ENCODE measurements around the gene ELL. TPM values are rescaled to one million over a fixed set of nuclear protein-coding genes. Genes with fewer than 3 reads are reported as not detected.

Gene ELL
- total RNA-seq, 1 experiment from 2014 or later = 22.9 TPM

DNA sequence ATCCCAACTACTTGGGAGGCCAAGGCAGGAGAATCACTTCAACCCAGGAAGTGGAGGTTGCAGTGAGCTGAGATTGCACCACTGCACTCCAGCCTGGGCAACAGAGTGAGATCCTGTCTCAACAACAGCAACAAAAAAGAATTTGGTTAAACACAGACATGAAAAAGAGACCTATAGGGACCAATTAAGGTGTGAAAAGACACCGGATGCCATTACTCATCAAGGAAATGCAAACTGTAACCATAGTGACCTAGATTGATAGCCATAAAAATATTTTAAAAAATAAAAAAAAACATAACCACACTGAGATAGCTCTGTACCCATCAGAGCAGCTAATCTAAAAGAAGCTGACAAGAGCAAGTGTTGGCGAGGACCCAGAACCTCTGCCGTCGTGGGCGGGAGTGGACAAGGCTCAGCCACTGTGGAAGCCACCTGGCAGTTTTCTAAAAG, 46.8 kb downstream of the ELL start:
- ATAC-seq (no peak), DNase-seq (ENCODE audit: low read depth, low spot score) (no peak)
- H3K27me3 ChIP-seq (ENCODE audit: insufficient read depth, low read length) = no peaks in the 10 kb centered on the region
- no peaks in the 10 kb centered on the region; a peak in 1 of 4 replicates for H3K36me3 ChIP-seq (ENCODE audit: control insufficient read depth in 1 of 2, insufficient read depth in 2 of 2, low read length in 2 of 2)
- peaks cover 66% of the 10 kb centered on the region for H3K79me2 ChIP-seq (ENCODE audit: insufficient read depth, low read length)
- no peak overlapping the region for H3K27ac ChIP-seq (ENCODE audit: low read depth, low read length)
- no peaks in the 10 kb centered on the region for H4K20me1 ChIP-seq (ENCODE audit: insufficient read depth)
- no peak for TF ChIP-seq POLR2AphosphoS5 (IDR thresholded peaks at IDR 0.05; ENCODE audit: low read depth, low read length)
- no peak for TF ChIP-seq EZH2 (IDR thresholded peaks at IDR 0.05)
- TF ChIP-seq, protein P1, sequence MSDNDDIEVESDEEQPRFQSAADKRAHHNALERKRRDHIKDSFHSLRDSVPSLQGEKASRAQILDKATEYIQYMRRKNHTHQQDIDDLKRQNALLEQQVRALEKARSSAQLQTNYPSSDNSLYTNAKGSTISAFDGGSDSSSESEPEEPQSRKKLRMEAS (IDR thresholded peaks at IDR 0.05) = no peak
- TF ChIP-seq, protein P2, sequence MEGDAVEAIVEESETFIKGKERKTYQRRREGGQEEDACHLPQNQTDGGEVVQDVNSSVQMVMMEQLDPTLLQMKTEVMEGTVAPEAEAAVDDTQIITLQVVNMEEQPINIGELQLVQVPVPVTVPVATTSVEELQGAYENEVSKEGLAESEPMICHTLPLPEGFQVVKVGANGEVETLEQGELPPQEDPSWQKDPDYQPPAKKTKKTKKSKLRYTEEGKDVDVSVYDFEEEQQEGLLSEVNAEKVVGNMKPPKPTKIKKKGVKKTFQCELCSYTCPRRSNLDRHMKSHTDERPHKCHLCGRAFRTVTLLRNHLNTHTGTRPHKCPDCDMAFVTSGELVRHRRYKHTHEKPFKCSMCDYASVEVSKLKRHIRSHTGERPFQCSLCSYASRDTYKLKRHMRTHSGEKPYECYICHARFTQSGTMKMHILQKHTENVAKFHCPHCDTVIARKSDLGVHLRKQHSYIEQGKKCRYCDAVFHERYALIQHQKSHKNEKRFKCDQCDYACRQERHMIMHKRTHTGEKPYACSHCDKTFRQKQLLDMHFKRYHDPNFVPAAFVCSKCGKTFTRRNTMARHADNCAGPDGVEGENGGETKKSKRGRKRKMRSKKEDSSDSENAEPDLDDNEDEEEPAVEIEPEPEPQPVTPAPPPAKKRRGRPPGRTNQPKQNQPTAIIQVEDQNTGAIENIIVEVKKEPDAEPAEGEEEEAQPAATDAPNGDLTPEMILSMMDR (IDR thresholded peaks at IDR 0.05 in 2 of 3, conservative IDR thresholded peaks at IDR 0.05 in 1 of 3; ENCODE audit: borderline replicate concordance in 1 of 3, insufficient read depth in 1 of 3, low read depth in 2 of 3, low read length in 2 of 3) = no peak
- TF ChIP-seq ZNF274 (IDR thresholded peaks at IDR 0.05; ENCODE audit: low read depth, low read length) = no peak
- no peak for TF ChIP-seq CBX3 (IDR thresholded peaks at IDR 0.05; ENCODE audit: low read depth)
- TF ChIP-seq ZBTB33 (IDR thresholded peaks at IDR 0.05; ENCODE audit: extremely low read depth, insufficient replicate concordance, low read length) = no peak
- no peak for TF ChIP-seq EZH2phosphoT487 (IDR thresholded peaks at IDR 0.05; ENCODE audit: borderline replicate concordance)
- TF ChIP-seq ZFX (IDR thresholded peaks at IDR 0.05) = no peak
- TF ChIP-seq FOSL1 (IDR thresholded peaks at IDR 0.05; ENCODE audit: low read depth) = no peak
- no peak for TF ChIP-seq SRF (IDR thresholded peaks at IDR 0.05; ENCODE audit: low read depth)
- no peak for TF ChIP-seq EGR1 (IDR thresholded peaks at IDR 0.05; ENCODE audit: low read depth)
- TF ChIP-seq ATF3 (IDR thresholded peaks at IDR 0.05) = no peak
- no peak for TF ChIP-seq REST (IDR thresholded peaks at IDR 0.05; ENCODE audit: low read depth)
- TF ChIP-seq POLR2A (IDR thresholded peaks at IDR 0.05; ENCODE audit: borderline replicate concordance, extremely low read depth, insufficient read depth, insufficient read length) = no peak
- no peak for TF ChIP-seq CEBPB (IDR thresholded peaks at IDR 0.05; ENCODE audit: low read depth)
- TF ChIP-seq JUND (IDR thresholded peaks at IDR 0.05) = no peak
- H3K9me3 ChIP-seq (ENCODE audit: control insufficient read depth in 1 of 2, insufficient read depth in 1 of 2, low read depth in 1 of 2, low read length in 2 of 2) = no peaks in the 10 kb centered on the region
- ChIA-PET CTCF (no interaction called here), RAD21 (ENCODE audit: low non-redundant PET in 1 of 2, low total read pairs in 2 of 2, uncharacterized antibody in 2 of 2, unreplicated experiment in 2 of 2) (no interaction called here), POLR2A (no interaction called here)
- no TSS peak for BruUV-seq (replicated peaks)
- no peak overlapping the region for H3K4me2 ChIP-seq (ENCODE audit: low read length)
- no peak overlapping the region for H2AFZ ChIP-seq (ENCODE audit: low read depth, low read length, poor library complexity, severe bottlenecking)
- no peak overlapping the region for H3K4me3 ChIP-seq (replicated peaks in 1 of 2; ENCODE audit: low read depth in 1 of 2, low read length in 2 of 2)
- no peak overlapping the region for H3K9ac ChIP-seq (ENCODE audit: low read length)
- peaks cover 7 to 27% of the 10 kb centered on the region in 2 experiments for H3K4me1 ChIP-seq (ENCODE audit: control insufficient read depth in 1 of 2, insufficient read depth in 2 of 2, low read length in 2 of 2)
- intact Hi-C loops (cut with micrococcal nuclease) = no loop called here
- no peaks in the 10 kb centered on the region for H3K9me2 ChIP-seq (ENCODE audit: insufficient read depth)
